Left forelimb (tissue), 1 donor: ENCODE measurements around the gene LANCL3.
"Not testable (repeated sequence)": the region's sequence is repeated elsewhere in the genome, so short reads cannot be mapped to it uniquely, and the experiment has no call there.

Experiments used
- DNase-seq: peaks from one replicate; pipeline ENCODE4 v3.0.0-alpha.2; 2018; ENCODE audit warnings: low spot score

Gene LANCL3

DNA sequence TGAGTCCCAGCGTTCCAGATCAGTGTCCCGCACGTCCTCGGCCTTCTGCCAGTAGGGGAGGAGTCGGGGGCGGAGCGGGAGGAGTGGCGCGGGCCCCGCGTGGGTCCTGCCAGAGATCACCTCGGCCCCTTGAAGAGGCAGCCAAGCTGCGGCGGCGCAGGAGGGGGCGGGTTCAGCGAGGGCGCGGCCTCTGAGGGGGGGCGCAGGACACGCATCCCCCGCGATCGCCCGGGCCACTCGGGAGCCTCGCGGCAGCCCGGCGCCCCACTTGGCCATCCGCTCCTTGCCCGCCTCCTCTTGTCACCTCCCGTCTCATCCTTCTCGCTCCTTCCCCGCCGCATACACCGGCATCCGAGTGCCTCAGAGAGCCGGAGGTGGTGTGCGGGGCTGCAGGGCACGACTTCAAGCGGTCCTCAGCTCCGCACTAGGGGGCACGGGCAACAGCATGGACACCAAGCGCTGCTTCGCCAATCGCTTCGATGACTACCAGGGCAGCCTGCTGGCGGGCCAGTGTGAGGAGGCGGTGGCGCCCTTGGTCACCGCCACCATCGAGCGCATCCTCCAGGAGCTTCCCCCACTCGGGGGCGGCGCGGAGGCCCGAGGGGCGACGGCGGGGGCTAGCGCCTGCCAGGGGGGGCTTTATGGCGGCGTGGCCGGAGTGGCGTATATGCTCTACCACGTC lies at the start of gene LANCL3:
Gene LANCL3, plus strand, starts transcription at position 236 of the 682 bp plus-strand sequence. Its CDS starts 210 bp downstream, at position 446.
- not testable (repeated sequence) for DNase-seq

DNA sequence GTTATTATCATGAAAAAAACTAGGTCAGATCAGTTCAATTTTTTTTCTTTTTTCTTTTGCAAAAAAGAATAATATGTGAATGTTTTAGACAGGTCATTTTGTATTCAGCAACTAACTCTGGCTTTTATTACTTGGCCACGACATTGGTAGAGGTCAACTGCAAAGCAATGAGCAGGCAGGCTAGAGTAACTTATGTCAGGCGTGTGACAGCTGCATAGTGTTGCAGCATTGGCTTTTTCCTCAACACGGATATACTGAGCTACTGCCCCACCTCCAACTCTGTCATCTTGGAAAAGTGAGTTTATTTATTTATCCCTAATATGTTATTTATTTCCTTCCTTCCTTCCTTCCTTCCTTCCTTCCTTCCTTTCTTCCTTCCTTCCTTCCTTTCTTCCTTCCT lies 47.8 kb upstream of the LANCL3 start:
- not testable (repeated sequence) for DNase-seq

DNA sequence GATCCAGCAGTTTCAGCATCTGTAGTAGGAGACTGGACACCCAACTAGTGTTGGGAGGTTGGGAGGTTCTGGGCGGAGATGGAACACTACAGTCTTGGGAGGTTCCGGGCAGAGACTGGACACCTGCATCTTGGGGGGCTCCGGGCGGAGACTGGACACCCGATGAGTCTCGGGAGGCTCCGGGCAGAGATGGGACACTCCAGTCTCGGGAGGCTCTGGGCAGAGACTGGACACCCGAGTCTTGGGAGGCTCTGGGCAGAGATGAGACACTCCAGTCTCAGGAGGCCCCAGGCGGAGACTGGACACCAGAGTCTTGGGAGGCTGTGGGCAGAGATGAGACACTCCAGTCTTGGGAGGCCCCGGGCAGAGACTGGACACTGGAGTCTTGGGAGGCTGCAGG lies 29.5 kb upstream of the LANCL3 start:
- no peak for DNase-seq

DNA sequence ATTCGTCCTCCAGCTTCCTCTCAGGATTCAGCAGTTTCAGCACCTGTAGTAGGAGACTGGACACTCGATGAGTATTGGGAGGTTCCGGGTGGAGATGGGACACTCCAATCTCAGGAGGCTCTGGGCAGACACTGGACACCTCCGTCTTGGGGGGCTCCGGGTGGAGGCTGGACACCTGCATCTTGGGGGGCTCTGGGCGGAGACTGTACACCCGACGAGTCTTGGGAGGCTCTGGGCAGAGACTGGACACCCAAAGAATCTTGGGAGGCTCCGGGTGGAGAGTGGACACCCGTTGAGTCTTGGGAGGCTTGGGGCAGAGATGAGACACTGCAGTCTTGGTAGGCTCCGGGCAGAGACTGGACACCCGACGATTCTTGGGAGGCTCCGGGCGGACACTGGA lies 28.7 kb upstream of the LANCL3 start:
- no peak for DNase-seq

DNA sequence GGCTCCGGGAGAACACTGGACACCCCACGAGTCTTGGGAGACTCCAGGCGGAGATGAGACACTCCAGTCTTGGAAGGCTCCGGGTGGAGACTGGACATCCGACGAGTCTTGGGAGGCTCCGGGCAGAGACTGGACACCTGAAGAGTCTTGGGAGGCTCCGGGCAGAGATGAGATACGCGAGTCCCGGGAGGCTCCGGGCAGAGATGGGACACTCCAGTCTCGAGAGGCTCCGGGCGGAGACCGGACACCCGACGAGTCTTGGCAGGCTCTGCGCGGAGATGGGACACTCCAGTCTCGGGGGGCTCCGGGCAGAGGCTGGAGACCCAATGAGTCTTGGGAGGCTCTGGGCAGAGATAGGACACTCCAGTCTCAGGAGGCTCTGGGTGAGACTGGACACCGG lies 28.1 kb upstream of the LANCL3 start:
- no peak for DNase-seq

DNA sequence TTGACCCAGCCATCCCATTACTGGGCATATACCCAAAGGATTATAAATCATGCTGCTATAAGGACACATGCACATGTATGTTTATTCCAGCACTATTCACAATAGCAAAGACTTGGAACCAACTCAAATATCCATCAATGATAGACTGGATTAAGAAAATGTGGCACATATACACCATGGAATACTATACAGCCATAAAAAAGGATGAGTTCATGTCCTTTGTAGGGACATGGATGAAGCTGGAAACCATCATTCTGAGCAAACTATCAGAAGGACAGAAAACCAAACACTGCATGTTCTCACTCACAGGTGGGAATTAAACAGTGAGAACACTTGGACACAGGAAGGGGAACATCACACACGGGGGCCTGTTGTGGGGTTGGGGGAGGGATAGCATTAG lies 26.9 kb upstream of the LANCL3 start:
- not testable (repeated sequence) for DNase-seq

DNA sequence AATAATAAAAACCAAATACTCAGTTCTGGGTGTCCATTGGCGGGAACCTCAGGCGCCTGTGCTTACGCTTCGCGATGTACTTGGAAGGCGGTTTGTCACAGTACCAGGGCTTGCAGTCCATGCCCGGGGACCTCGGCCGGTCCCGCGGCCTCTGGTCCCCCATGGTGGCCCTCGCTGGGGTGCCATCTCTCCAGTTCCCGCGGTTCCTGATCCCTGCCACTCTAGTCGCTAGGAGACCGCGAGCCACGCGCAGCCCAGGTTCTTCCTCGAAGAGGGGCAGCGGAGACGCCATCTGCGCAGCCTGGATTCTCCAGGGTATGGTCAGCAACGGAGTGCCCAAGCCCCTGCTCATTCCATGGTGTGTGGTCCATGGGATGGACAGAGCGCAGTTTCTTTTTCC lies 26.4 kb upstream of the LANCL3 start:
- DNase-seq, result no peak

DNA sequence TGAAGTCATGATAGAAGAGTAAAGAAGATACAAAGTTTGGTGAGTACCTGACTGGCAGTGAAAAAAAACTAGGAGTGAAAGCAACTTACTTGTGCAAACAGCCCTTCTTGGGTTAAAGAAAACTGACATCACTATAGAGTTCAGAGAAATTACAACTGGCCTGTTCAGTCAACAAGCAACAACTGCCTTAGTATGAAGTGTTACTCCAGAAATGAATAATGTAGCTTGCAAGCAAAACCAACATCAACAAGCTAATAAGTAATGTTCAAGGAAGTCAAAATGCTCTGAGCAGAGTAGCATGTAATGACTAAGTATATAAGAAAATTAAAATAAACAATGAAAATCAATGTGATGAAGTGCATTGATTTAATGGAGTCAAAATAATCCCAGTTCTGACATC lies 21.8 kb upstream of the LANCL3 start:
- not testable (repeated sequence) for DNase-seq

DNA sequence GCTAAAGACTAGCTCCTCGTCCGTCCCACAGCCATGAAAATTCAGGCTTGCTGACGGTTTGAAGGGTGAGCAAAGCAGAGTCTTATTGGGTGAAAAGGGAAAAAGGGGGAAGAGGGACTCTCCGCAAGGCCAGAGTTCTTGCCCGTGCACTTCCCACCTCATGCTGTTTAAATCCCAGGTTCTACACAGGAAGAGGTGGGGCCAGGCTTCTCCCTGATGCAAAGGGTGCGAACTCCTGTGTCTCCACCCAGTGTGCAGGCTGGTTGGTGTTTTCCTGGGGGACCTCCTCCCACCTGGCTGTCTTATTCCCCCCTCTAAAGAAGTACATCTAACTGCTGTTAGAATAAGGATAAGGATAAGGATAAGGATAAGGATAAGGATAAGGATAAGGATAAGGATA lies 18.0 kb upstream of the LANCL3 start:
- DNase-seq, result no peak

DNA sequence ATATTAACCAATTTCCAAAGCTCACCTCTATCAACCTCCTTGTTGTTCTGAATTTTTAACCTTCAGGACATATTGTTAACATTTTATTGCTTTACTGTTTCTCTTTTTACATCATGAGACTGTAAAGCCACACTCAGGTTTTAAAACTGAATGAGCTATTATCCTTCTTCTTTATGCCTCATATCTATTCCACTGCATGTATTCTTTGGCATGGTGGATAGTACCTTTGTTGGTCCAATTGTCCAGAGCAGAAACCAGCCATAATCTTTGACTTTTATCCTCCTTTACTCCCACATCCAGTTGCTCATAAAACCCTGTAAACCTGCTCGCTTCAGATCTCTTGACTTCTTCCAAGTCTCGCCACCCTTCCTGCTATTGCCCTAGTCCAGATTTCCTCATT lies 6.2 kb upstream of the LANCL3 start:
- DNase-seq, result not testable (repeated sequence)

DNA sequence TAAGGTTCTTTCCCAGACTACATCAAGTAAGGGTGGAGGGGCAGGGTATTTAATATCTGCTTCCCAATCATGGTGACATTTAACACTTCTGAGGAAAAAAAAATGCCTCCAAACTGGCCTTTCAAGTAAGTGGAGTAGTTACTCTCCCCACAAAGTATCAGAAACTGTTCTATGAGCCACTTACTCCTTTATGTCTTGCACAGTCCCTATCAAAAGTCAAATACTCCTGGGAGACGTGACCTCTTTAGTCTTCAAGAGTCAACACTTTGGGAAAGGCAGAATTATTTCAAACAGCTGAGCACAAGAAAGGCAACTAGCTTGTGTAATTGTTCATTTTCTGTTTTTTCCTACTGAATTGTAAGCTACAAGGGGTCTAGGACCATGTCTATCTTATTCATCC lies 1.1 kb upstream of the LANCL3 start:
- DNase-seq, result not testable (repeated sequence)

DNA sequence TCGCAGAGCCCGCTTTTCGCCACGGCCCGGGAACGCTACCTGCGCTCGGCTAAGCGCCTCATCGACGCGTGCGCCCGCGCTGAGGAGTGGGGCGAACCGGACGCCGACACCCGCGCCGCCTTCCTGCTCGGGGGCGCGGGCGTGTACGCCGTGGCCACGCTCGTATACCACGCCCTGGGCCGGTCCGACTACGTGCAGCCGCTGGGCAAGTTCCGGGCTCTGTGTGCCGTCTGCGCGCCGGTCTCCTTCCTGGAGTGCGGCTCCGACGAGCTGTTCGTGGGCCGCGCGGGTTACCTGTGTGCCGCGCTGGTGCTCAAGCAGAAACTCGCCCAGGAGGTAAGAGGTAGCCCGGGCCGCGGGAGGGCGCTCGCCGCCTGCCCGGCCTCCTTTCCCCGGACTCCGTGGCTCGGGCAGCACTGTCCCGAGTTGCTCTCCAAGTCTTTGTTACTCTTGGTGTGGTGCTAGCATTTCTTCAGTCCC lies 687 bp downstream of the LANCL3 start:
- DNase-seq, result not testable (repeated sequence)

DNA sequence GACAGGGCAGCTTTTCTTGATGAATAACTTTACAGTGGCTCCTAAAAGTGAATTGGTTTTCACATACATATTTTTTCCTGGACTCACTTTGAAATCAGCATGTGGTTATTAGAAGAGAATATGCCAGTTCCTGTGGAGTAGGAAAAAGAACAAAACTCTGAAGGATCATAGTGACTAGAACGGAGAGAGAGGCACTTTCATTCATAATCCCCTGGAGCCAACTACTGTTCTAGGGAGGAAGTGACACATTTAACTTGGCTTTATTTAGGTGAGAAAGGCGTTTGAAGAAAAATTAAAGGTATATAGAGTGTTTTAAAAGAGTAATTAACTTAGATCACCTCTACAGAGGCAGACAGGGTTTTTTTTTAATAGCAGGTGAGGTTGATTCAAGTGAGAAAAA lies 1.7 kb downstream of the LANCL3 start:
- DNase-seq, result not testable (repeated sequence)

DNA sequence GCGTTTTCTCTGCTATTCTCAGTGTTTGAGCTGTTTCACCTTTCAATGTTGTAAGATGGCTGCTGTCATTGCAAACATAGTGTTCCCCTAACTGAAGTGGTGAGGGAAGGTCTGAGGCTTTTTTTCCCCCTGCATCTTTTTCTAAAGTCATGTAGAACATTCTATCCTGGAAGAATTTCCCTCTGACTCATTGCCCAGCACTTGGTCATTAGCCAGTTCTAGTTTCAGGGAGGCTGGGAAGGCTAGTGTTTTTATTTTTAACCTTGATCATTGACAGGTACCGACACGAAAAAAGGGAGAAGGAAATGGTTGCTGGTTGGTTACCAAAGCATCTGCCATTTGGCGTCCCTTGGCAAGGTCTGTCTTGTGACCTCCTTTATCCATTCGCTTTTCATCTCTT lies 6.6 kb downstream of the LANCL3 start:
- DNase-seq, result no peak

DNA sequence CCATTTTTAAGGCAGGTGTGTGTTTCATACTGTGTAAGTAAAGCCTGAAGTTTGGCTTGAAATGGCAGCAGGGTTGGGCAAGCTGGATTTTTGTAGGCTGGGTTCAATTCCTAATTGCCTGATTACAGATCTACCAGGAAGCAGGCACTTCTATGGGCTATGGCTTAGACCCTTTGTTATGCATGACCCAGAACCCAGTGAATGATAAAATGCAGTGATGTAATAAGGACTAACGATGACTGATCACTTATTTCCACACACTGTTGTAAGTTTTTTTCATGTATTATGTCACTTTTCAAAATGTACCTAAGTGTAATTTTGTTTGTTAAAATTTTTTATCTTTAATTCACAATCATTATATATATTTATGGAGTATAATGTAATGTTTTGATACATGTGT lies 8.6 kb downstream of the LANCL3 start:
- no peak for DNase-seq

DNA sequence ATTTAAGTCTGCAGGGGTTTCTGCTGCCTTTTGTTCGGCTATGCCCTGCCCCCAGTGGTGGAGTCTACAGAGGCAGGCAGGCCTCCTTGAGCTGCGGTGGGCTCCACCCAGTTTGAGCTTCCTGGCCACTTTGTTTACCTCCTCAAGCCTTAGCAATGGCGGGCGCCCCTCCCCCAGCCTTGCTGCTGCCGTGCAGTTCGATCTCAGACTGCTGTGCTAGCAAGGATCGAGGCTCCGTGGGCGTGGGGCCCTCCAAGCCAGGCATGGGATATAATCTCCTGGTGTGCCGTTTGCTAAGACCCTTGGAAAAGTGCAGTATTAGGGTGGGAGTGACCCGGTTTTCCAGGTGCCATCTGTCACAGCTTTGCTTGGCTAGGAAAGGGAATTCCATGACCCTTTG lies 15.9 kb downstream of the LANCL3 start:
- not testable (repeated sequence) for DNase-seq

DNA sequence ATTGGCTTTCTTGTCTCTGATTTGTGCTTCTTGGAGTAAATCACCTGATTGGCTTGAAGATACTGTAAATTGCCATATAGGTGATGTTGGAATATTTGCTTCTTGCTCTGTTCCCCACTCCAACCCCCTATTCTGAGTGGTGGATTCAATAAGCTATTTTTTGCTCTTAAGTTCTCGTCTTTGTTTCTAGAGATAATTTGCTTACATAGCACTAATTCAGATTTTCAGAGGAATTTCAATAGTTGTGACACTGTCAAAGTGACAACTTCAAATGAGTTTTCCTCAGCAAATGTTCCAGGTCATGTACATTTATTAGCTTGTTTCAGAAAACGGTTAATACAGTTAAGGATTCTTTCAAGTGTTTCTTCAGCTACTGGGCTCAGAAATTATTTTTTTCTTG lies 18.6 kb downstream of the LANCL3 start:
- no peak for DNase-seq

DNA sequence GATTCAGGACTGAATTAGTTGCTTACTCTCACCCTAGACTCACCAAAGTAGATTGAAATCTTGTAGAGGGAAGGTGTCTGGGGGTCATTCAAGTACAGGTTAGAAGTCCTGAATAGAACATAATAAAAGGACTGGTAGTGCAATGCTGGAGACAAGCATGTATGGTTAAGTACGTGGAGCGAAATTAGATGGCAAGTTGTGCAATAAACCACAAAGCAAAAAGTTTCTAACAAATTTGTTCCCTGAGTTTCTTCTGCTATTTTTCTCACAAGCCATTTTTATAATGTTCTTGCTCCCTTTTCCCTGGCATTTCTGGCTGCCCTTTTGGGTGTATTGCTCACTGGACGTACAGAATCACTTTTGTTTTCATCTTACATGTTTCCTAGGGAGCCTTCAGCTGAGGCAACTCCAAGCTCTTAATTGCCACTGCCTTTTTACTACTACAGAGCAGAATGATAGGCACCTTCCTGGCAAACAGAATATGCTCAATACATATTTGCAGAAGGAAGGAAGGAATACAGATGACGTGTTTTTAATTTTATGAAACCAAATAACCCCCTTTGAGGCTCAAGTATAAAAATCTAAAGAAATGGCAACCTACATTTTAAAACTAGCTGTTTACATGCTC lies 23.4 kb downstream of the LANCL3 start:
- DNase-seq, result no peak

DNA sequence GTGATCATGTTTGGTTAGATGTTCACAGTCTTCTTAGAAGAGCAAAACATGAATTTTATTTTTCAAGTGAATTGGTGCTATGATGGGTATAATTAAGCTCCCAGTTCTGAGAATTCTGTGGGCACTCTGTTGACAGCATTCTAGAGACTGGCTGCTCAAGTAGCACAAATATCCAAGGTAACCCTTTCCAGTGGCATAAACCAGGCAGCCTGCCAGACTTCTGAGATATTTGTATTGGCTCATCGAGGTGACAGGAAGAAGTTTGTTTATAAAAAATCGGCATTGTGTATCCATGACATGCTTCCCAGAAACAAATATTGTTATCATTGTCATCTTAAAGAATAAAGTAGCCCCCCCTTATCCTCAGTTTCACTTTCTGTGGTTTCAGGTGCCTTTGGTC lies 28.3 kb downstream of the LANCL3 start:
- DNase-seq, result no peak

DNA sequence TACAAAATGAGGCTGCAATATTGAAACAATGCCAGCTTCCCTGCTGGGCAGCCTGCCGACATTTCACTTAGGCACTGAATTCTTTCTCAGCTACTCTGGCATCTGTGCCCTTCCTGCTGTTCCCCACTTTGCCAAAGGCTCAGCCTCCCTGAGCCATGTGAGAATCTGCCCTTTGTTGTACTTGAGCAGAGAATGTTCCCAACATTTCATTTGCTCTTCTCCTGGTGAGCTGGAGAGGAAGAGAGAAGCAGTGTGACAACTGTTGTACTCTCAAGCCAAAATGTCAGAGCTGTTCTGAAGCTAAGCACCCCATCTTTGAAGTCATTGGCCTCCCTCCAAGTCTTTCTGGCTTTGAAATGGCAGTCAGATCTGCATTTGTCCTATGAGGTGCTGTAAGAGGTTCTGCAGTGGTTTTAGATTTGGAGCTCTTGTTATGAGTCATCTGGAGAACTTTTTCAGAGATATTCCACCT lies 32.5 kb downstream of the LANCL3 start:
- no peak for DNase-seq

DNA sequence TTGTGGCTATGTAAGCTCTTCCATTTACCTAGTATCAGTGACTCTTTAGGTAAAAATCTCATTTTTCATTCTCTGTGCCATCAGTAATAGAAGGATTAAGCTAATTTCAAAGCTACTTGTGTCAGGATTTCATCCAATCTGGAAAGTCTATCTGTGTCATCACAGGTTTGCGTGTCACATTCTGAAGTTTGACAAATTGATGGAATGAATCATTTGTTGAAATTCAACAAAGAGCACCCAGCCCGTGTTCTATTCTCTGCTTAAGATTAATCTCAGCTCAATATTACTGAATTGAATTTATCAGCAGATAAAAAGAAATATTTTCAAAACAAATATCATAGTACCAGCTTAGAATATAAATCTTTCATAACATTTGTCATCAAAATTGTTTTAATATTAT lies 35.8 kb downstream of the LANCL3 start:
- DNase-seq, result no peak

DNA sequence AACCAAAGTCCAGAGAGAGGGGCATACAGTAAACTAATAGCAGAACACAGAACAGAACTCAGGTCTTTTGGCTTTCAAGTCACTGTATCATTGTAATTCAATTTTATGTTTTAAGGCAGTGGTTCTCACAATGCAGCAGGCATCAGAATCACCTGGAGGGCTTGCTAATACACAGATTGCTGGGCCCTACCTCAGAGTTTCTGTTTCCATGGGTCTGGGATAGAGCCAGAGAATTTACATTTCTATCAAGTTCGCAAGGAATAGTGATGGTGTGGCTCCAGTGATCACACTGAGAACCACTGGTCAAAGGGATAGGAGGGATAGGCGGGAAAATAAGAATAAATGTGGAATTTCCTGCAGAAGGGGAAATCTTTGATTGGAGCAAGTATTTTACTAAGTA lies 36.7 kb downstream of the LANCL3 start:
- DNase-seq, result no peak

DNA sequence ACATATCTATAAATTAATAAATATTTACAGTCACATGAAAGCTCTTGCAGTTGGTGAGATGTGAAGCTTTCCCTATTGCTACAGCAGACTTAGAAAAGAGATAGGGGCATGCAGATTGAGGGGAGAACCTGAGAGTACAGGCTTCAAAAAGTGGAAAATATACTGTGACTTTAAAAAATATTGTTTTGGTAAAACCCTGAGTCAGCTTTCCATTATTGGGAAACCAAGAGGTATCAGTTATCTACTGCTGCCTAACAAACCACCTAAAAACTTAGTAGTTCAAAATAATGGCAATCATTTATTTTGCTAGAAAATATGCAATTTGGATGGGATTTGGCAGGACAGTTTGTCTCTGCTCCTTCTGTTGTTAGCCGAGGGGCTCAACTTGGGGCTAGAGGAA lies 38.3 kb downstream of the LANCL3 start:
- no peak for DNase-seq

DNA sequence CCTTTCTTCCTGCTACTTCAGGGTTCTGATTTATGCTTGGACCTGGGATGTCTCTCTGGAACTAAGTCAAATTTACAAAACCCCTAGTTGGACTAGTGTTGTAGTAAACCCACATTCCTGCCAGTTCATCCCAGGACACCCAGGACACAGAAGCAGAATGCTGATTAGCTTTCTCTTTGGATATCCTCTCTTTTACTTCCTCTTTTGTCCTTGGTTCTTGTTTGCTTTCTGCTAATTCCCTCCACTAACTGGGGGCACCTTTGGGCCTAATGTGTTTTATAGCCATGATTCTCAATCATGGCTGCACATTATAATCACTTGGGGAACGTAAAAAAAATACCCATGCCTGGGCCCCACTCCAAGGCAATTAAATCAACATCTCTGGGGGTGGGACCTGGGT lies 42.5 kb downstream of the LANCL3 start:
- no peak for DNase-seq
